SW480 (cell line): Measurements from ENCODE around the gene RGS8.

Experiments used
- DNase-seq: peaks from one replicate; pipeline ENCODE4 v3.0.0-alpha.2; 2016; ENCODE audit warnings: low spot score

The RGS8 gene, protein sequence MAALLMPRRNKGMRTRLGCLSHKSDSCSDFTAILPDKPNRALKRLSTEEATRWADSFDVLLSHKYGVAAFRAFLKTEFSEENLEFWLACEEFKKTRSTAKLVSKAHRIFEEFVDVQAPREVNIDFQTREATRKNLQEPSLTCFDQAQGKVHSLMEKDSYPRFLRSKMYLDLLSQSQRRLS

DNA sequence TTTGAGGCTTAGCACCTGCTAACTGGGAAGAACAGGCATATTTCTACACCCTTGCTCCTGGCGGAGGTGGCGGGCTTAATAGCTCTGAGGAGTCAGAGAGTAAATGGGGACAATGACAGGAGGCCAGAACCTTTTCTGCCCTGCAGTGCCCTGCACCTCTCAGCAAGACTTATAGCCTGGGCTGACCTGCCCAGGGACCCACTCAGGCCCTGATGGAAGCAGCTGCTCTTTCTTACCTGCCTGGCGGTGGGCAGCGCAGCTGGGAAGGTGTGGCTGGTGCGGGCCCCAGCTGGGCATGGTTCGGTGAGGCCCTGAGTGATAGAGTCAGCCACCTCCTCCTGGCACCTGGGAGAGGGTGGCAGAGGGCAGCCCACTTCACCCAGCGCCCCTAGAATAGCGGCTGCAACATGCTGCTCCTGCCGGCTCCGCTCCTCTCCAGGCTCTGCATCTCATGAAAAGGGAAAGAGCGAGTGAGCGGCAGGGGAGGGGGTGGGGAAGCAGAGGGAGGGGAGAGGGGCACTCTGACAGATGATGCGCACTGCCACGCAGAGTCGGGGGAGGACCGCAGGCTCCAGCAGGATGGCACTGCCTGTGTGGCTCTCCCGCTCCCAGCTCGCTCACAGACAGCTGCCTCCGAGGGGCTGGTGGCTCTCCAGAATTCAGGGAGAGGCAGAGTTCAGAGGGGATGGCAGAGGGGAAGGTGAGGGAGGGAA lies at the start of gene RGS8:
RGS8 (minus strand) TSS at position 472 of the 713 bp plus-strand sequence. CDS start 14,938 bp downstream, outside the sequence.
- DNase-seq = no peak

- DNase-seq = no peak
Observed at GRCh38 chr1:182731852-182732575, 47.6 kb upstream of the RGS8 start.

- DNase-seq = no peak
Observed at GRCh38 chr1:182726912-182727311, 42.5 kb upstream of the RGS8 start.

DNA sequence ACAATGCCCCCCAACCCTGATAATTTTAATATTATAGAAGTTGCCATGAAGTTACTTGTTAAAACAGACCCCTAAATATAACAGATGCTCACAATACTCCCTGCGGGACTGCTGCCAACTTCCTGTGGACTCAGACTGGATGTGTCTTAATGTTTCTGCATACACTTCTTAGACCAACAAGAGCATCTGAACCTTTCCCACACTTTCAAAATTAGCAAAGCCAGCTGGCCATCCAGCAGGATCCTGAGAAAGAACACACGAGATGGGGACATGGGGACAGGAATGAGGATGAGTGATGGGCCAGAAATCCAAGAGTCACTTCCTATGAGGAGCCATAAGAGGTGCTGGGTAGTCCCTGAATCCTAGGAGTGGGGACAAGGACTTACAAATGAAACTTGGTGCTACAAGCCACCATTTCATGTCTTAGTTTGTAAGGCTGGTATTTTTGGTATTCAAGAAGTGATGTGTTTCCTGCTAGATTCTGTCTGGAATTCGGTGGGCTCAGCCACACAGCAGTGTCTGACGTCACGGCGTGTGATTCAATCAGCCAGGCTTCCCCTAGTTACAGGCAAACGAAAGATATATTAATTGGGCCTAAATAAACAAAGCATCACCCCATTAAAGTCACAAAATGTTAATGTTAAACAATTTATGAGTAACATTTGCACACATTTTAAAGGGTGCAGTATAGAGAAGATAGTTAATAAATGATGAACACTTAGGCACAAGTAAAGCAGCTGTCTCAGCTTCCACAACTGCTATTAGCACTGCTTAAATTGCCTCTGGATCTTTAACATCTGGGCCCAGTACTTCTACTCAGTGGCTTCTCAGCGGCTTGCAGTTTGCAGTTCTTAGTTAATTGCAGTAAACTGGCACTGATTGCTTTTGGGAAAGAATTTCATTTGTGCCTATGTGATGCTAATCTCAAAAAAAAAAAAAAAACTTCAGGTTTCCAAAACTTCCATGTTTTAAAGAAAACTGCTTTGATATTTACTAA lies 41.2 kb upstream of the RGS8 start:
- DNase-seq = no peak

GRCh38 chr1:182724215-182724614 lies 39.8 kb upstream of the RGS8 start:
- no peak for DNase-seq

GRCh38 chr1:182723200-182723599 lies 38.8 kb upstream of the RGS8 start:
- no peak for DNase-seq

DNA sequence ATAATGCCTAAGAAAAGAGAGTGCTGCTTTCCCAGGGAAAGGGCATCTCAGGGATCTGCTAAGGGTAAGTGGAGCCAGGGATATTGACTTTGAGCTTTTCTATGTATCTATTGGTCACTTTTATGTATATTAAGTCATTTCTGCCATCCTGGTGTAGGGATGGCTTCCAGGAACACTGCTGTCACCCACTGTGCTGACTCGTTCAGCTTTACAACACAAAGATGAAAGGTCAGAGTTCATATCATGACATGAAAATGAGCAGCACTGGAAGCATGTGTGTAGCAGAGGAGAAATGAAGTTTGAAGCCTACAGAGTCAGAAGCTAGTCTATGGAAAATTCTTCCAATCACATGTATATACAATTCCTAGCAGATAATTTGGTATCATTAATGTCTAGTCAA lies 37.1 kb upstream of the RGS8 start:
- no peak for DNase-seq

DNA sequence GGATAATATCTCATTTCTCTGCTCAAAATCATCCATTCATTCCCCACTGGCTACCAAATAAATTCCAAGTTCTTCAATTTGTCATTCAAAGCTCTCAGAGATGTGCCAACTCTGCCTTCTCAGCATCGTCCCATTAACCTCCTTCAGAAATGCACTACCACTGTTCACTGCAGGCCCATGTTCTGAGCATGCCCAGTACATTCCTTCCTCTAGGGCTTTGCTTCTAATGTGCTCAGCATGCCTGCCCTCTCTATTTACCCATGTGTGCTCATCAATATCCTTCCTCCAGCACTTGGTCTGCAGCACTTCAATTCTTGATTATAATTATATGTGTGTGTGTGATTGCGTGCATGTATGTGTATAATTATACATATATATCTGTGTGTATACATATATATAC lies 36.1 kb upstream of the RGS8 start:
- DNase-seq = peak; percentile 5

- no peak for DNase-seq
Observed at GRCh38 chr1:182719553-182719952, 35.2 kb upstream of the RGS8 start.

DNA sequence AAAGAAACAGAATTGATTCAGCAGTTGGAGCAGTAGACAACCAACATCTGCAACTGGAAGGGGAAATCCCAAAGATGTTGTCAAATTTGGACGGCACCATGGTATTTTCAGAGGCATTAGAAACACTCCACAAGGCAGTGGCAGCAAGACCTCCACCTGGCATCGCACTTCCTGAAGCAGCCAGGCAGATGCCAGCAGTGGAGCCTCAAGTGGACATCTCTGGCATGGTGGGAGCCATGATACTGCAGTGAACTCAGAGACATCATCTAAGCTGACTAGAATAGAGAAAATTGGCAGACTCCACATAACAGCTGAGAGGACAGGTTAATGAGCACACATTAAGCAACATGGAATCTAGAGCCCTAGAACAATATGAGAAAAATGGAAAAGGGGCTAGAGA lies 33.9 kb upstream of the RGS8 start:
- no peak for DNase-seq

GRCh38 chr1:182716740-182717720 lies 32.6 kb upstream of the RGS8 start:
- peak; percentile 10 for DNase-seq

- no peak for DNase-seq
Observed at GRCh38 chr1:182715531-182715930, 31.1 kb upstream of the RGS8 start.

DNA sequence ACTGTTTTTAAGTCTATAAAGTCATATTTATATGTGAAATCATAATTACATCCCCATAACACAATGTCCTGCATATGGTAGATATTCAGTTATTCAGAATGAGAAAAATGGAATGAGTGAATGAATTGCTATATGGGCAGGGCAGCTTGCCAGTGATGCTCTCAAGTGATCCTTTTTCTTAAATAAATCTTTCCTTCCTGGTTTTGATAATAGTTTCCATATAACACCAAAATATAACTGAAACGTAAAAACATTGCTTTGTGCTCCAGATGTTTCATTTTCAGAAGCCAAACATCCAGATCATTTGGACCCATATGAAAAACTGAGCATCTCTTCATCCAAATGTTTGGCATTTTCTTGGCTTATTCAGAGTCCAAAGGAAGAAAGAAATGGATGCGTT lies 30.2 kb upstream of the RGS8 start:
- no peak for DNase-seq

DNA sequence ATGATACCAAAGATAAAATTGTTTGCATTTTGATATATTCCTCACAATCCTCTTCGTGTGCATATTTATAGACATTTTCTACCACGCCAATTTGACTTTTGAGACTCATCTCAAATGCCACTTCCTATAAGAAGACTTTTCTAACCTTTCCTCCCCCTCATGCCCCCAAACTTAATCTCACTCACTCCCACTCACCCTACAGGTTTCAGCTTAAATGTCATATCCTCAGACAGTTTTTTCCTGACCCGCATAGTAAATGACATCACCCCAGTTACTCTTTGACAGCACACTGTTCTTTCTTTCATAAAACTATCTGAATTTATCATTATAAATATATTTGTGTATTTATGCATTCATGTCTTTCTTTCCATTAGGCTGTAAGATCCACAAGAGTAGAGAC lies 29.6 kb upstream of the RGS8 start:
- no peak for DNase-seq

- DNase-seq = no peak
Observed at GRCh38 chr1:182713492-182713891, 29.1 kb upstream of the RGS8 start.

GRCh38 chr1:182709855-182710254 lies 25.5 kb upstream of the RGS8 start:
- no peak for DNase-seq

DNA sequence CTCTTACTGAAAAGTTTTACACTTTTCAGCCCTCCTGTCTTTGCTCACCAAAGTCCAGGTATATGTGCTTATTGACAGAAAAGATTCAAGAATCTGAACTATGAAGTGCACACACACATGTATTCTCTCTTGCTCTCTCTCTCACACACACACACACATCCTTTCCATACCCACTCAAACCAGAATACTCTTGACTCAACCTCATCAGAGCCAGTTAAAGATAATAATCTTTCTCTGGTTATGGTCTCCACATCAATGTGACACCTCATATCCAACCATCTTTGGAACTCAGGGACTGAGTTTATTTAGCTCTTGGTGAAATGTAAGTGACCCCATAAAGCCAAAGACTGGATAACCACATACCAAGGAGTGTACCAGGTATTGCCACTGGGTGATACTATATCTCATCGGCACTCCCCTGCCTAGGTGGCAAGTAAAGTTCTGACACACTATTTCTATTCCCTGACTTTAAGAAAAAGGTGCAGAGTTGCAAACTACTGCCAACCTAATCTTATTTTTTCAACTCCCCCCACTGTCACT lies 24.9 kb upstream of the RGS8 start:
- no peak for DNase-seq

DNA sequence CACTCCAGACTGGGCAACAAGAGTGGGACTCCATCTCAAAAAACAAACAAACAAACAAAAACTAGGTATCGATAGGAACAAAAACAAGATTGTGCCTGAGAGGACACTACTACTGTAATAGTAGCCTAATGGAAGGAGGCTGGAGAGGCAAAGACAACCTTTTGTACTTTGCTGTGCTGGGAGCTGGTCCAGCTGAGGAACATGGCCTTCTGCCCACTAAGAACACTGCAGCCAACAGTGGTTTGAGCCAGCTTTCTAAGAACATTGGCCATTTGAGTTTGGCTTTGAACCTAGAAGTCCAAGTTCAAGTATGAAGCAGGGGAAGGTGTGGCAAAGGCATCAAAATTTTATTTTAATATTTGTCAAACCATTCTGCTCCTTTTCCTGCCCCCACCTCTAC lies 22.7 kb upstream of the RGS8 start:
- DNase-seq = no peak

- DNase-seq = no peak
Observed at GRCh38 chr1:182704677-182705076, 20.3 kb upstream of the RGS8 start.

DNA sequence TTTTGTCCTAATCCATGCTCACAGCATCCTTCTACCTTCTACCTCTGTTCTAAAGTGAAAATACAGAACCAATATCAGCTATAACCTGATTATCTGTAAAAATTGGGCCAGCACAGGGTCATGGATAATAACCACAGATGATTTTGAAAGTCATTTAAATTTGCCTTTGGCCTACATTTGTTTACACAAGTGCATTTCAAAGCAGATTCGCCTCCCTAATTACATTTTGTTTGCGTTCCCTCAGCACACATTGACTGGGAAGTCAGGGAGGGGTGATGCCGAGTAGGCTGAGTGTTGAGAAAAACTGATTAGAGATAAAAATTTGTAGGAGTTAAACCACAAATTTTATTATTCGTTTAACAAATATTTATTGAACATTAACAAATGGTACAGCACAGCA lies 19.2 kb upstream of the RGS8 start:
- no peak for DNase-seq
